CD4-positive, alpha-beta T cell treated with Interferon gamma for 1 hour (primary cell): ENCODE measurements around the gene EPAS1.

ENCODE experiments used
- DNase-seq: peaks from one replicate; pipeline ENCODE4 v3.0.0-alpha.2; 2020

Gene EPAS1

GRCh38 chr2:46296840-46297545 lies at the start of gene EPAS1:
TSS of gene EPAS1 (plus strand) at chr2:46297407. CDS start at chr2:46297912, 505 bp downstream.
- DNase-seq, result peak; percentile 87

- no peak for DNase-seq
Measured at GRCh38 chr2:46248171-46248570, 49.0 kb upstream of the EPAS1 start.

- no peak for DNase-seq
Measured at GRCh38 chr2:46249654-46250053, 47.6 kb upstream of the EPAS1 start.

- no peak for DNase-seq
Measured at GRCh38 chr2:46252891-46253659, 44.1 kb upstream of the EPAS1 start.

GRCh38 chr2:46254474-46254873 lies 42.7 kb upstream of the EPAS1 start:
- DNase-seq, result no peak

- DNase-seq, result no peak
Measured at GRCh38 chr2:46256563-46257142, 40.6 kb upstream of the EPAS1 start.

GRCh38 chr2:46257476-46257875 lies 39.7 kb upstream of the EPAS1 start:
- no peak for DNase-seq

- no peak for DNase-seq
Measured at GRCh38 chr2:46257980-46258379, 39.2 kb upstream of the EPAS1 start.

- DNase-seq, result no peak
Measured at GRCh38 chr2:46258937-46259776, 38.0 kb upstream of the EPAS1 start.

GRCh38 chr2:46259777-46260168 lies 37.4 kb upstream of the EPAS1 start:
- DNase-seq, result no peak

GRCh38 chr2:46260305-46260704 lies 36.9 kb upstream of the EPAS1 start:
- DNase-seq, result no peak

GRCh38 chr2:46262248-46262938 lies 34.8 kb upstream of the EPAS1 start:
- DNase-seq, result no peak

GRCh38 chr2:46263347-46263746 lies 33.9 kb upstream of the EPAS1 start:
- no peak for DNase-seq

- no peak for DNase-seq
Measured at GRCh38 chr2:46264447-46264846, 32.8 kb upstream of the EPAS1 start.

GRCh38 chr2:46266134-46266533 lies 31.1 kb upstream of the EPAS1 start:
- no peak for DNase-seq

- no peak for DNase-seq
Measured at GRCh38 chr2:46267616-46268015, 29.6 kb upstream of the EPAS1 start.

GRCh38 chr2:46268196-46268595 lies 29.0 kb upstream of the EPAS1 start:
- DNase-seq, result no peak

- DNase-seq, result no peak
Measured at GRCh38 chr2:46269001-46269400, 28.2 kb upstream of the EPAS1 start.

- DNase-seq, result no peak
Measured at GRCh38 chr2:46269544-46270273, 27.5 kb upstream of the EPAS1 start.

GRCh38 chr2:46270384-46270783 lies 26.8 kb upstream of the EPAS1 start:
- no peak for DNase-seq

- no peak for DNase-seq
Measured at GRCh38 chr2:46273225-46273863, 23.9 kb upstream of the EPAS1 start.
